ENCODE measurements around the gene ST6GALNAC4.

- no peak for TF ChIP-seq POLR2A (IDR thresholded peaks at IDR 0.05)
- no peak for TF ChIP-seq CTCF (IDR thresholded peaks at IDR 0.05)
Measured at GRCh38 chr9:127919253-127919815, 2.5 kb upstream of the ST6GALNAC4 start.
